H1 (cell line): ENCODE data around the gene MMP1. TPM values are rescaled to one million over a fixed set of nuclear protein-coding genes. Genes with fewer than 3 reads are reported as not detected.

Source experiments
- CTCF ChIA-PET: fragments of 300-600 bp; sonication (Branson Sonifier 250); formaldehyde crosslinking; loops from one replicate; lab custom pipeline; 2021; ENCODE audit not compliant: partially characterized antibody; lab: Charles Lee
- POLR2A ChIA-PET: fragments of 300-600 bp; sonication (Branson Sonifier 250); formaldehyde crosslinking; loops from one replicate; lab custom pipeline; 2021; ENCODE audit warnings: inconsistent platforms; ENCODE audit not compliant: partially characterized antibody; lab: Charles Lee
- DNase-seq, 2 experiments: peaks; one replicate each; pipeline versions ENCODE4 v3.0.0 to v3.0.0-alpha.2; 2010 to 2022; ENCODE audit warnings: low spot score in 2 of 2, low read depth in 1 of 2, mixed read lengths in 1 of 2
- FAIRE-seq: peaks from 2 replicates; lab custom pipeline; 2011; peaks lifted over from hg19 to GRCh38; lab: Jason Lieb, UNC
- H2AFZ ChIP-seq: 2 replicates; pipeline ENCODE4 v1.8.1; 2012; ENCODE audit warnings: low read length, inconsistent platforms
- H2AK5ac ChIP-seq: 2 replicates; pipeline ENCODE4 v1.6.1; 2013; ENCODE audit warnings: low read depth, low read length
- H2BK120ac ChIP-seq: replicated peaks from 2 replicates; pipeline ENCODE3; 2013; ENCODE audit warnings: low read depth, low read length, inconsistent platforms
- H2BK12ac ChIP-seq: 2 replicates; pipeline ENCODE4 v1.6.1; 2013; ENCODE audit warnings: low read depth, low read length
- H2BK15ac ChIP-seq: 2 replicates; pipeline ENCODE4 v1.6.1; 2013; ENCODE audit warnings: low read length
- H2BK20ac ChIP-seq: 2 replicates; pipeline ENCODE4 v1.6.1; 2013; ENCODE audit warnings: low read length
- H2BK5ac ChIP-seq: 2 replicates; pipeline ENCODE4 v1.6.1; 2013; ENCODE audit warnings: low read depth, low read length
- H3K14ac ChIP-seq: 2 replicates; pipeline ENCODE4 v1.6.1; 2013; ENCODE audit warnings: inconsistent platforms; ENCODE audit not compliant: insufficient read length
- H3K18ac ChIP-seq: 2 replicates; pipeline ENCODE4 v1.6.1; 2013; ENCODE audit warnings: low read length; ENCODE audit errors: extremely low read depth
- H3K23ac ChIP-seq: 2 replicates; pipeline ENCODE4 v1.6.1; 2013; ENCODE audit warnings: inconsistent platforms; ENCODE audit not compliant: insufficient read length
- H3K23me2 ChIP-seq: 2 replicates; pipeline ENCODE4 v1.6.1; 2013; ENCODE audit warnings: low read depth, low read length
- H3K27ac ChIP-seq: 2 replicates; pipeline ENCODE4 v1.6.1; 2011; ENCODE audit warnings: low read depth, low read length, inconsistent platforms
- H3K27me3 ChIP-seq, 4 experiments: replicated peaks in 1 of 4; 1 replicate in 1 of 4; 2 replicates in 3 of 4; pipeline versions ENCODE4 v1.6.1 to v1.8.1; 2011 to 2013; ENCODE audit warnings: low read length in 3 of 4, mild to moderate bottlenecking in 3 of 4, inconsistent platforms in 2 of 4, mixed read lengths in 2 of 4, moderate library complexity in 1 of 4; ENCODE audit not compliant: control insufficient read depth in 3 of 4, insufficient read depth in 3 of 4; ENCODE audit errors: extremely low read depth in 1 of 4
- H3K36me3 ChIP-seq, 4 experiments: 2 replicates each; pipeline versions ENCODE4 v1.6.1 to v1.8.1; 2011 to 2013; ENCODE audit warnings: mild to moderate bottlenecking in 4 of 4, low read length in 3 of 4, moderate library complexity in 2 of 4, control low read depth in 1 of 4, inconsistent platforms in 1 of 4; ENCODE audit not compliant: insufficient read depth in 4 of 4, control insufficient read depth in 2 of 4
- H3K4ac ChIP-seq: replicated peaks from 2 replicates; pipeline ENCODE3; 2013; ENCODE audit warnings: low read length, low read depth, mixed read lengths, inconsistent platforms; ENCODE audit not compliant: insufficient read length
- H3K4me1 ChIP-seq, 4 experiments: replicated peaks in 1 of 4; 1 replicate in 1 of 4; 2 replicates in 3 of 4; pipeline versions ENCODE4 v1.6.1 to v1.8.1; 2011 to 2013; ENCODE audit warnings: low read length in 3 of 4, inconsistent platforms in 2 of 4, mixed read lengths in 1 of 4; ENCODE audit not compliant: insufficient read depth in 4 of 4, control insufficient read depth in 3 of 4
- H3K4me2 ChIP-seq, 2 experiments: 2 replicates each; pipeline versions ENCODE4 v1.6.1 to v1.8.1; 2011 to 2013; ENCODE audit warnings: low read depth in 2 of 2, low read length in 2 of 2, control low read depth in 1 of 2, inconsistent platforms in 1 of 2, mild to moderate bottlenecking in 1 of 2; ENCODE audit not compliant: insufficient read depth in 1 of 2
- H3K4me3 ChIP-seq, 4 experiments: fragments of 200-600, 300-600 bp in 1 of 4; sonication (generic), shearing (Covaris generic), sonication (Bioruptor Twin) in 1 of 4; 2 replicates each; pipeline versions ENCODE4 v1.5.1 to v1.8.1; 2011 to 2016; ENCODE audit warnings: low read length in 4 of 4, low read depth in 3 of 4, control low read depth in 2 of 4, inconsistent platforms in 2 of 4, mild to moderate bottlenecking in 2 of 4, mixed read lengths in 1 of 4, moderate library complexity in 1 of 4; ENCODE audit not compliant: insufficient read depth in 2 of 4; ENCODE audit errors: extremely low read depth in 1 of 4
- H3K56ac ChIP-seq: replicated peaks from 2 replicates; pipeline ENCODE3; 2013; ENCODE audit warnings: low read depth, mild to moderate bottlenecking, mixed read lengths, low read length, inconsistent platforms; ENCODE audit not compliant: insufficient read length
- H3K79me1 ChIP-seq: 2 replicates; pipeline ENCODE4 v1.6.1; 2013; ENCODE audit warnings: low read depth, low read length, control low read depth
- H3K79me2 ChIP-seq, 2 experiments: 2 replicates each; pipeline versions ENCODE4 v1.6.1 to v1.8.1; 2012 to 2013; ENCODE audit warnings: low read length in 2 of 2, mild to moderate bottlenecking in 2 of 2, inconsistent platforms in 1 of 2; ENCODE audit not compliant: insufficient read depth in 2 of 2, control insufficient read depth in 1 of 2
- H3K9ac ChIP-seq, 4 experiments: replicated peaks in 1 of 4; 1 replicate in 1 of 4; 2 replicates in 3 of 4; pipeline versions ENCODE4 v1.6.1 to v1.8.1; 2011 to 2013; ENCODE audit warnings: low read depth in 3 of 4, low read length in 3 of 4, control low read depth in 2 of 4, mild to moderate bottlenecking in 2 of 4, moderate library complexity in 2 of 4, inconsistent platforms in 1 of 4; ENCODE audit errors: extremely low read depth in 1 of 4
- H3K9me3 ChIP-seq, 2 experiments: 2 replicates each; pipeline versions ENCODE4 v1.6.1 to v1.8.1; 2012 to 2013; ENCODE audit warnings: mild to moderate bottlenecking in 2 of 2, moderate library complexity in 2 of 2, control low read depth in 1 of 2, inconsistent platforms in 1 of 2, low read depth in 1 of 2, low read length in 1 of 2, mixed read lengths in 1 of 2; ENCODE audit not compliant: insufficient read depth in 2 of 2
- H4K20me1 ChIP-seq, 2 experiments: replicated peaks in 1 of 2; 2 replicates each; pipeline versions ENCODE3 to v1.8.1; 2011 to 2013; ENCODE audit warnings: inconsistent platforms in 2 of 2, low read length in 2 of 2, mild to moderate bottlenecking in 1 of 2; ENCODE audit not compliant: insufficient read depth in 2 of 2, control insufficient read depth in 1 of 2
- H4K5ac ChIP-seq: 2 replicates; pipeline ENCODE4 v1.6.1; 2013; ENCODE audit warnings: low read length, low read depth, mixed read lengths, inconsistent platforms; ENCODE audit not compliant: insufficient read length
- H4K8ac ChIP-seq: 2 replicates; pipeline ENCODE4 v1.8.0; 2013; ENCODE audit warnings: mild to moderate bottlenecking, moderate library complexity, low read length, inconsistent platforms; ENCODE audit not compliant: insufficient read depth; ENCODE audit errors: extremely low read depth
- H4K91ac ChIP-seq: replicated peaks from 2 replicates; pipeline ENCODE3; 2013; ENCODE audit warnings: low read length, mixed read lengths, inconsistent platforms; ENCODE audit not compliant: insufficient read length
- CEBPB ChIP-seq: IDR thresholded peaks from 2 replicates; pipeline ENCODE4 v1.6.1; 2012; ENCODE audit warnings: low read depth, low read length
- EP300 ChIP-seq, 2 experiments: IDR thresholded peaks; 1 replicate in 1 of 2; 2 replicates in 1 of 2; pipeline ENCODE4 v1.6.1; 2011 to 2012; ENCODE audit warnings: low read depth in 2 of 2, low read length in 2 of 2, mild to moderate bottlenecking in 2 of 2, borderline replicate concordance in 1 of 2, inconsistent platforms in 1 of 2, moderate library complexity in 1 of 2
- GABPA ChIP-seq: IDR thresholded peaks from 2 replicates; pipeline ENCODE4 v1.6.1; 2011; ENCODE audit warnings: mild to moderate bottlenecking, low read length, moderate library complexity, borderline replicate concordance; ENCODE audit not compliant: insufficient read depth
- PHF8 ChIP-seq: fragments of 200-600 bp; sonication (generic); conservative IDR thresholded peaks from 2 replicates; pipeline ENCODE4 v1.7.1; 2012; ENCODE audit warnings: low read depth, mild to moderate bottlenecking, inconsistent platforms, low read length, moderate library complexity
- RAD21 ChIP-seq, 2 experiments: IDR thresholded peaks in 1 of 2; conservative IDR thresholded peaks in 1 of 2; 2 replicates each; pipeline ENCODE4 v1.6.1; 2011; ENCODE audit warnings: low read depth in 2 of 2, low read length in 2 of 2, improper control_type of control experiment in 1 of 2, inconsistent platforms in 1 of 2, mild to moderate bottlenecking in 1 of 2, moderate library complexity in 1 of 2
- SAP30 ChIP-seq: fragments of 300-600 bp; sonication (generic); IDR thresholded peaks from 2 replicates; pipeline ENCODE4 v1.7.1; 2012; ENCODE audit warnings: low read length, moderate library complexity, mild to moderate bottlenecking, inconsistent platforms; ENCODE audit not compliant: insufficient read depth, insufficient replicate concordance
- WGBS, 2 experiments: shearing (Covaris generic) in 1 of 2; methylation state at CpG; one replicate each; pipeline versions ENCODE4 v1.1.6 to v1.1.7; 2013 to 2015; ENCODE audit warnings: low lambda C conversion rate in 2 of 2, mixed read lengths in 2 of 2, inconsistent platforms in 1 of 2, low coverage in 1 of 2, missing lambda C conversion rate in 1 of 2; ENCODE audit not compliant: insufficient replicate concordance in 2 of 2, insufficient coverage in 1 of 2, insufficient read length in 1 of 2; ENCODE audit errors: extremely low coverage in 1 of 2, missing lambda C conversion rate in 1 of 2; 5-methylcytosine and 5-hydroxymethylcytosine counted together
- polyA plus RNA-seq, 7 experiments: library from polyadenylated mRNA; depleted of rRNA in 3 of 7; stranded (reverse) in 5 of 7; unstranded in 2 of 7; fragments of >200 nt in 5 of 7; fragments of 200-250 nt in 2 of 7; gene quantifications; 1 replicate in 5 of 7; 2 replicates in 1 of 7; 4 replicates in 1 of 7; pipeline versions ENCODE4 v1.2.1 to v1.2.3, GENCODE V29; 2011 to 2013; ENCODE audit warnings: missing spikeins in 2 of 7, mixed read lengths in 2 of 7
- total RNA-seq: library from RNA; stranded (reverse); fragmentation: NEBNext Ultra II Directional; extraction: Animal tissue kit (Norgen Biotek cat#: 25700); gene quantifications from 2 replicates; pipeline ENCODE4 v1.2.1, GENCODE V29; 2021
- TF ChIP-seq, protein P1 (sequence below): IDR thresholded peaks from 2 replicates; pipeline ENCODE4 v1.6.1; 2011; ENCODE audit warnings: low read length, improper control_type of control experiment

MMP1 gene
- total and polyA plus RNA-seq, 2 of the 8 experiments (the other 6 are each of a cell fraction or from before 2014, with no cell fraction given) = not detected

DNA sequence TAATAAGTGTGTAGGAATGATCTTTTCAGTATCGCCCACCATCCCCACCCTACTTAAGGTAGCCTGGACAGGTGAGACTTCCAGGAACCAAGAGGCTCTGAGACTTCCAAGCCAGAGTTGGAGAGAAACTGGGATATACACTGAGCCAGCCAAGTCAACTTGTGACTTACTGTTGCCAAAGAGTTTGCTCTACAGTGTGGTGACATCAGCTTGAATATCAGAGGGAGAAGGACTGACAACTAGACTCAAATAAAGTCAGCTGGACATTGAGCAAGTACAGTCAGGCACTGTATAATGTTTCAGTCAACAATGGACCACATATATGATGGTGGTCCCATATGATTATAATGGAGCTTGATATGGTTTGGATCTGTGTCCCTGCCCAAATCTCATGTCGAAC, 16.3 kb downstream of the MMP1 start:
- Histone ChIP-seq H3K56ac (no peak overlapping the region), H3K79me1 (no peaks in the 10 kb centered on the region), H2BK120ac (no peak overlapping the region), H3K4ac (no peak overlapping the region), H3K4me3 (no peak overlapping the region), H2BK20ac (no peak overlapping the region), H4K5ac (no peak overlapping the region), H4K91ac (no peak overlapping the region), H2AK5ac (no peak overlapping the region), H3K27ac (no peak overlapping the region), H2AFZ (no peak overlapping the region), H3K36me3 (no peaks in the 10 kb centered on the region), H3K4me2 (no peak overlapping the region), H3K79me2 (no peaks in the 10 kb centered on the region), H3K23ac (no peak overlapping the region), H4K20me1 (no peaks in the 10 kb centered on the region), H2BK15ac (no peak overlapping the region; the same call in 1 of the 2 replicates), H2BK12ac (no peak overlapping the region; the same call in 1 of the 2 replicates), H4K8ac (no peak overlapping the region), H3K23me2 (no peaks in the 10 kb centered on the region), H2BK5ac (no peak overlapping the region), H3K18ac (no peak overlapping the region), H3K14ac (no peak overlapping the region), H3K4me1 (peaks cover 0 to 3% (median under 1%) of the 10 kb centered on the region in 4 experiments; a peak in 2 of 7 replicates), H3K27me3 (no peaks in the 10 kb centered on the region), H3K9me3 (no peaks in the 10 kb centered on the region), H3K9ac (no peak overlapping the region)
- WGBS, 2 experiments = 84% methylated on average over 2 of the region's 2 CpGs; no CpG with 5 or more reads in 1 of the 2 experiments
- no peak for DNase-seq
- ChIA-PET CTCF (interaction anchor here (1.1 to 7.0 kb wide), 11 partner anchors 9 to 254 kb away, joined by 3 to 57 read pairs (median 7); partner anchors contain the start of gene MMP1), POLR2A (no interaction called here)
- TF ChIP-seq, protein P1, sequence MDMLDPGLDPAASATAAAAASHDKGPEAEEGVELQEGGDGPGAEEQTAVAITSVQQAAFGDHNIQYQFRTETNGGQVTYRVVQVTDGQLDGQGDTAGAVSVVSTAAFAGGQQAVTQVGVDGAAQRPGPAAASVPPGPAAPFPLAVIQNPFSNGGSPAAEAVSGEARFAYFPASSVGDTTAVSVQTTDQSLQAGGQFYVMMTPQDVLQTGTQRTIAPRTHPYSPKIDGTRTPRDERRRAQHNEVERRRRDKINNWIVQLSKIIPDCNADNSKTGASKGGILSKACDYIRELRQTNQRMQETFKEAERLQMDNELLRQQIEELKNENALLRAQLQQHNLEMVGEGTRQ = no peak
- TF ChIP-seq SAP30 = no peak
- no peak for TF ChIP-seq PHF8
- TF ChIP-seq CEBPB = no peak
- no peak for TF ChIP-seq RAD21 (IDR thresholded peaks at IDR 0.05 in 1 of 2, conservative IDR thresholded peaks at IDR 0.05 in 1 of 2; ENCODE audit: low read depth in 2 of 2, low read length in 2 of 2)
- TF ChIP-seq GABPA = no peak
- no peak for TF ChIP-seq EP300 (IDR thresholded peaks at IDR 0.05; ENCODE audit: borderline replicate concordance in 1 of 2, low read depth in 2 of 2, low read length in 2 of 2)
- FAIRE-seq = no peak
